ENCODE measurements around the gene BICDL1.

BICDL1 gene

GRCh38 chr12:120071493-120072020 is 82.5 kb downstream of the BICDL1 start:
- Mint-ChIP-seq H3K27me3 (ENCODE audit: low read depth) (no peaks in the 10 kb centered on the region), H3K4me3 (no peak overlapping the region), H3K4me1 (ENCODE audit: low read depth) (peaks cover 20% of the 10 kb centered on the region), H3K36me3 (ENCODE audit: low read depth) (peaks cover 41% of the 10 kb centered on the region), H3K9me3 (no peaks in the 10 kb centered on the region), H3K27ac (no peak overlapping the region)

GRCh38 chr12:120072472-120073249 is 83.6 kb downstream of the BICDL1 start:
- peaks cover 43% of the 10 kb centered on the region for H3K36me3 Mint-ChIP-seq (ENCODE audit: low read depth)
- no peaks in the 10 kb centered on the region for H3K27me3 Mint-ChIP-seq (ENCODE audit: low read depth)
- no peak overlapping the region for H3K4me3 Mint-ChIP-seq
- H3K27ac Mint-ChIP-seq: no peak overlapping the region
- peaks cover 18% of the 10 kb centered on the region for H3K4me1 Mint-ChIP-seq (ENCODE audit: low read depth)
- no peaks in the 10 kb centered on the region for H3K9me3 Mint-ChIP-seq

- Mint-ChIP-seq H3K4me1 (ENCODE audit: low read depth) (peaks cover 21% of the 10 kb centered on the region), H3K27me3 (ENCODE audit: low read depth) (no peaks in the 10 kb centered on the region), H3K36me3 (ENCODE audit: low read depth) (peaks cover 48% of the 10 kb centered on the region), H3K9me3 (no peaks in the 10 kb centered on the region), H3K27ac (peak overlapping the region; percentile 70), H3K4me3 (no peak overlapping the region)
Observed at GRCh38 chr12:120075034-120075616, 86.1 kb downstream of the BICDL1 start.

- H3K9me3 Mint-ChIP-seq: no peaks in the 10 kb centered on the region
- no peaks in the 10 kb centered on the region for H3K27me3 Mint-ChIP-seq (ENCODE audit: low read depth)
- peaks cover 45% of the 10 kb centered on the region for H3K36me3 Mint-ChIP-seq (ENCODE audit: low read depth)
- no peak overlapping the region for H3K27ac Mint-ChIP-seq
- no peak overlapping the region for H3K4me3 Mint-ChIP-seq
- H3K4me1 Mint-ChIP-seq (ENCODE audit: low read depth): peaks cover 21% of the 10 kb centered on the region
Observed at GRCh38 chr12:120076651-120077050, 87.6 kb downstream of the BICDL1 start.

GRCh38 chr12:120077260-120077659 is 88.2 kb downstream of the BICDL1 start:
- no peaks in the 10 kb centered on the region for H3K9me3 Mint-ChIP-seq
- no peak overlapping the region for H3K4me3 Mint-ChIP-seq
- peaks cover 21% of the 10 kb centered on the region for H3K4me1 Mint-ChIP-seq (ENCODE audit: low read depth)
- no peaks in the 10 kb centered on the region for H3K27me3 Mint-ChIP-seq (ENCODE audit: low read depth)
- H3K27ac Mint-ChIP-seq: no peak overlapping the region
- peaks cover 44% of the 10 kb centered on the region for H3K36me3 Mint-ChIP-seq (ENCODE audit: low read depth)

GRCh38 chr12:120078868-120079267 is 89.8 kb downstream of the BICDL1 start:
- peaks cover 19% of the 10 kb centered on the region for H3K4me1 Mint-ChIP-seq (ENCODE audit: low read depth)
- H3K27ac Mint-ChIP-seq: peak overlapping the region; percentile 45
- H3K36me3 Mint-ChIP-seq (ENCODE audit: low read depth): peaks cover 36% of the 10 kb centered on the region

GRCh38 chr12:120079411-120080400 is 90.7 kb downstream of the BICDL1 start:
- Mint-ChIP-seq H3K27ac (peak overlapping the region; percentile 45), H3K9me3 (no peaks in the 10 kb centered on the region), H3K4me1 (ENCODE audit: low read depth) (peaks cover 15% of the 10 kb centered on the region), H3K36me3 (ENCODE audit: low read depth) (peaks cover 36% of the 10 kb centered on the region), H3K4me3 (no peak overlapping the region), H3K27me3 (ENCODE audit: low read depth) (no peaks in the 10 kb centered on the region)

More at GRCh38 chr12:120078868-120079267, 89.8 kb downstream of the BICDL1 start:
- H3K4me3 Mint-ChIP-seq: no peak overlapping the region
- H3K27me3 Mint-ChIP-seq (ENCODE audit: low read depth): no peaks in the 10 kb centered on the region
- H3K9me3 Mint-ChIP-seq: no peaks in the 10 kb centered on the region

- Mint-ChIP-seq H3K36me3 (ENCODE audit: low read depth) (peaks cover 42% of the 10 kb centered on the region), H3K27ac (no peak overlapping the region), H3K4me1 (ENCODE audit: low read depth) (peaks cover 19% of the 10 kb centered on the region), H3K27me3 (ENCODE audit: low read depth) (no peaks in the 10 kb centered on the region), H3K9me3 (no peaks in the 10 kb centered on the region), H3K4me3 (no peak overlapping the region)
Observed at GRCh38 chr12:120081641-120082040, 92.6 kb downstream of the BICDL1 start.

- no peaks in the 10 kb centered on the region for H3K9me3 Mint-ChIP-seq
- H3K4me3 Mint-ChIP-seq: peak overlapping the region; percentile 68
- peaks cover 27% of the 10 kb centered on the region for H3K4me1 Mint-ChIP-seq (ENCODE audit: low read depth)
- no peaks in the 10 kb centered on the region for H3K27me3 Mint-ChIP-seq (ENCODE audit: low read depth)
- peaks cover 41% of the 10 kb centered on the region for H3K36me3 Mint-ChIP-seq (ENCODE audit: low read depth)
- peak overlapping the region; percentile 86 for H3K27ac Mint-ChIP-seq
Observed at GRCh38 chr12:120085920-120086645, 97.0 kb downstream of the BICDL1 start.

GRCh38 chr12:120086801-120087621 is 98.0 kb downstream of the BICDL1 start:
- H3K27me3 Mint-ChIP-seq (ENCODE audit: low read depth): no peaks in the 10 kb centered on the region
- H3K4me1 Mint-ChIP-seq (ENCODE audit: low read depth): peaks cover 27% of the 10 kb centered on the region
- H3K36me3 Mint-ChIP-seq (ENCODE audit: low read depth): peaks cover 41% of the 10 kb centered on the region
- peak overlapping the region; percentile 86 for H3K27ac Mint-ChIP-seq
- H3K4me3 Mint-ChIP-seq: peak overlapping the region; percentile 68
- no peaks in the 10 kb centered on the region for H3K9me3 Mint-ChIP-seq

- no peak overlapping the region for H3K4me3 Mint-ChIP-seq
- peak overlapping the region; percentile 0 for H3K27ac Mint-ChIP-seq
Observed at GRCh38 chr12:120089105-120089504, 100.1 kb downstream of the BICDL1 start.

GRCh38 chr12:120089796-120090195 is 100.8 kb downstream of the BICDL1 start:
- H3K4me3 Mint-ChIP-seq: no peak overlapping the region
- H3K36me3 Mint-ChIP-seq (ENCODE audit: low read depth): peaks cover 30% of the 10 kb centered on the region
- H3K9me3 Mint-ChIP-seq: no peaks in the 10 kb centered on the region
- peaks cover 24% of the 10 kb centered on the region for H3K4me1 Mint-ChIP-seq (ENCODE audit: low read depth)
- H3K27ac Mint-ChIP-seq: no peak overlapping the region
- no peaks in the 10 kb centered on the region for H3K27me3 Mint-ChIP-seq (ENCODE audit: low read depth)

More at GRCh38 chr12:120089105-120089504, 100.1 kb downstream of the BICDL1 start:
- Mint-ChIP-seq H3K4me1 (ENCODE audit: low read depth) (peaks cover 27% of the 10 kb centered on the region), H3K27me3 (ENCODE audit: low read depth) (no peaks in the 10 kb centered on the region), H3K36me3 (ENCODE audit: low read depth) (peaks cover 34% of the 10 kb centered on the region), H3K9me3 (no peaks in the 10 kb centered on the region)

- H3K27ac Mint-ChIP-seq: no peak overlapping the region
Observed at GRCh38 chr12:120090206-120090605, 101.2 kb downstream of the BICDL1 start.

More at GRCh38 chr12:120090206-120090605, 101.2 kb downstream of the BICDL1 start:
- H3K4me3 Mint-ChIP-seq: no peak overlapping the region
- H3K36me3 Mint-ChIP-seq (ENCODE audit: low read depth): peaks cover 26% of the 10 kb centered on the region
- H3K4me1 Mint-ChIP-seq (ENCODE audit: low read depth): peaks cover 23% of the 10 kb centered on the region
- H3K27me3 Mint-ChIP-seq (ENCODE audit: low read depth): no peaks in the 10 kb centered on the region
- H3K9me3 Mint-ChIP-seq: no peaks in the 10 kb centered on the region
